AG08396 (cell line): ENCODE results near the gene AKR1C2.
"Not testable (repeated sequence)": the region's sequence is repeated elsewhere in the genome, so short reads cannot be mapped to it uniquely, and the experiment has no call there.

Experiments
- DNase-seq: peaks from one replicate; pipeline ENCODE4 v3.0.0; 2012; ENCODE audit warnings: low spot score, mixed read lengths

The AKR1C2 gene

GRCh38 chr10:5003127-5004029 is at the start of gene AKR1C2:
AKR1C2 (minus strand) TSS chr10:5003857; CDS start chr10:5003835, 22 bp downstream.
- not testable (repeated sequence) for DNase-seq

GRCh38 chr10:5052951-5053500 is 49.4 kb upstream of the AKR1C2 start:
- not testable (repeated sequence) for DNase-seq

GRCh38 chr10:5047912-5048628 is 44.4 kb upstream of the AKR1C2 start:
- peak; percentile 69 for DNase-seq

- not testable (repeated sequence) for DNase-seq
Observed at GRCh38 chr10:5047055-5047454, 43.4 kb upstream of the AKR1C2 start.

- no peak for DNase-seq
Observed at GRCh38 chr10:5046410-5046809, 42.8 kb upstream of the AKR1C2 start.

- DNase-seq, result no peak
Observed at GRCh38 chr10:5045095-5045494, 41.4 kb upstream of the AKR1C2 start.

GRCh38 chr10:5043716-5044115 is 40.1 kb upstream of the AKR1C2 start:
- no peak for DNase-seq

- no peak for DNase-seq
Observed at GRCh38 chr10:5042922-5043321, 39.3 kb upstream of the AKR1C2 start.

- no peak for DNase-seq
Observed at GRCh38 chr10:5041471-5042023, 37.9 kb upstream of the AKR1C2 start.

GRCh38 chr10:5040781-5041470 is 37.3 kb upstream of the AKR1C2 start:
- no peak for DNase-seq

GRCh38 chr10:5040010-5040673 is 36.5 kb upstream of the AKR1C2 start:
- DNase-seq, result no peak

GRCh38 chr10:5038733-5039132 is 35.1 kb upstream of the AKR1C2 start:
- no peak for DNase-seq

- DNase-seq, result no peak
Observed at GRCh38 chr10:5038101-5038500, 34.4 kb upstream of the AKR1C2 start.

GRCh38 chr10:5036511-5036910 is 32.9 kb upstream of the AKR1C2 start:
- DNase-seq, result no peak

GRCh38 chr10:5035356-5035755 is 31.7 kb upstream of the AKR1C2 start:
- no peak for DNase-seq

GRCh38 chr10:5034588-5034987 is 30.9 kb upstream of the AKR1C2 start:
- no peak for DNase-seq

GRCh38 chr10:5033061-5033778 is 29.6 kb upstream of the AKR1C2 start:
- peak; percentile 81 for DNase-seq

GRCh38 chr10:5032444-5032843 is 28.8 kb upstream of the AKR1C2 start:
- not testable (repeated sequence) for DNase-seq

GRCh38 chr10:5031588-5031987 is 27.9 kb upstream of the AKR1C2 start:
- DNase-seq, result not testable (repeated sequence)

- DNase-seq, result no peak
Observed at GRCh38 chr10:5030989-5031388, 27.3 kb upstream of the AKR1C2 start.

GRCh38 chr10:5025461-5025881 is 21.8 kb upstream of the AKR1C2 start:
- not testable (repeated sequence) for DNase-seq
